K562 (cell line): ENCODE measurements around the gene UBE2U. TPM values are rescaled to one million over a fixed set of nuclear protein-coding genes. Genes with fewer than 3 reads are reported as not detected.

Experiments used
- NFYB ChIP-seq: IDR thresholded peaks from 2 replicates; pipeline ENCODE4 v1.6.1; 2011; ENCODE audit warnings: mild to moderate bottlenecking, moderate library complexity; ENCODE audit not compliant: insufficient read length; ENCODE audit errors: extremely low read depth
- PTBP1 ChIP-seq: fragments of 200-400 bp; formaldehyde crosslinking; IDR thresholded peaks from 2 replicates; pipeline ENCODE4 v1.6.1; 2017; ENCODE audit warnings: low read depth, low read length
- PTTG1 ChIP-seq: fragments of 450-650 bp; IDR thresholded peaks from 2 replicates; pipeline ENCODE4 v1.6.1; 2016; ENCODE audit warnings: low read depth, mild to moderate bottlenecking, missing genetic modification characterization, missing compliant biosample characterization
- polyA plus RNA-seq, 8 experiments: library from polyadenylated mRNA; depleted of rRNA in 4 of 8; stranded (reverse) in 5 of 8; unstranded in 3 of 8; fragments of >200 nt; fragmentation: Nextera tagmentation in 2 of 8; fragmentation: Illumina TruSeq in 1 of 8; extraction: Ambion mirVana in 2 of 8; extraction: Trizol in 1 of 8; gene quantifications; 2 replicates each; pipeline versions ENCODE4 v1.2.1 to v1.2.3, GENCODE V29; 2011 to 2014; ENCODE audit warnings: inconsistent platforms in 1 of 8, missing spikeins in 1 of 8
- total RNA-seq, 7 experiments: library from RNA; depleted of rRNA in 6 of 7; stranded (reverse); fragments of >200 nt in 6 of 7; fragmentation: Illumina TruSeq in 2 of 7; extraction: Trizol in 2 of 7; gene quantifications; 2 replicates each; pipeline versions ENCODE4 v1.2.1 to v1.2.3, GENCODE V29; 2011 to 2021; ENCODE audit warnings: low replicate concordance in 1 of 7
- TF ChIP-seq, protein P1 (sequence below): fragments of 250-450 bp; sonication (Bioruptor Pico); IDR thresholded peaks from 2 replicates; pipeline ENCODE4 v1.8.0; 2022; ENCODE audit warnings: inconsistent platforms, mild to moderate bottlenecking, moderate library complexity, borderline replicate concordance
- TF ChIP-seq, protein P2 (sequence below): fragments of 250-450 bp; sonication (Bioruptor Pico); IDR thresholded peaks from 2 replicates; pipeline ENCODE4 v1.5.0; 2020; ENCODE audit warnings: mild to moderate bottlenecking, borderline replicate concordance
- TF ChIP-seq, protein P3 (sequence below): conservative IDR thresholded peaks from 2 replicates; pipeline ENCODE4 v1.6.1; 2011; ENCODE audit warnings: low read depth, mild to moderate bottlenecking, low read length; ENCODE audit not compliant: control insufficient read depth

UBE2U gene
- total and polyA plus RNA-seq, 9 of the 15 experiments (the other 6 are each of a cell fraction or from before 2014, with no cell fraction given): not detected

DNA sequence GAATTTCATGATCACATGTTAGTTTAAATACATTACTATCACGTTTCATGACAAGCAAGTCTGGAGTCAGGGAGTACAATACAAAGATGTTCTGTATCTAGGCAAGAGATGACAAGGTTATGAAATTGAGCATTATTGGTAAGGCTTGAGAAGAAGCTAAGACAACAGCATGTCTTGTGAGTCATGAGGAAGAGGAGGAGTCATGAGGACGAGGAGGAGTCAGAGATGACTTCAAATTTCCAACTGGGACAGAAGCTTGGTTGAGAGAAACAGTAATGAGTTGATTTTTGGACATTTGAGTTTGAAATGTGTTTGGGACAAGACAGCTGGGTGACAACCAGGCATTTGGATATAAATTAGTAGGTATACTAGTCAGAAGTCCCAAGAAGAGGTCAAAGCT, 4.3 kb upstream of the UBE2U start (continued):
- TF ChIP-seq, protein P1, sequence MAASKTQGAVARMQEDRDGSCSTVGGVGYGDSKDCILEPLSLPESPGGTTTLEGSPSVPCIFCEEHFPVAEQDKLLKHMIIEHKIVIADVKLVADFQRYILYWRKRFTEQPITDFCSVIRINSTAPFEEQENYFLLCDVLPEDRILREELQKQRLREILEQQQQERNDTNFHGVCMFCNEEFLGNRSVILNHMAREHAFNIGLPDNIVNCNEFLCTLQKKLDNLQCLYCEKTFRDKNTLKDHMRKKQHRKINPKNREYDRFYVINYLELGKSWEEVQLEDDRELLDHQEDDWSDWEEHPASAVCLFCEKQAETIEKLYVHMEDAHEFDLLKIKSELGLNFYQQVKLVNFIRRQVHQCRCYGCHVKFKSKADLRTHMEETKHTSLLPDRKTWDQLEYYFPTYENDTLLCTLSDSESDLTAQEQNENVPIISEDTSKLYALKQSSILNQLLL (CRISPR knock-in tag): no peak
- TF ChIP-seq NFYB (no peak), PTTG1 (tag) (no peak), PTBP1 (no peak)
- TF ChIP-seq, protein P2, sequence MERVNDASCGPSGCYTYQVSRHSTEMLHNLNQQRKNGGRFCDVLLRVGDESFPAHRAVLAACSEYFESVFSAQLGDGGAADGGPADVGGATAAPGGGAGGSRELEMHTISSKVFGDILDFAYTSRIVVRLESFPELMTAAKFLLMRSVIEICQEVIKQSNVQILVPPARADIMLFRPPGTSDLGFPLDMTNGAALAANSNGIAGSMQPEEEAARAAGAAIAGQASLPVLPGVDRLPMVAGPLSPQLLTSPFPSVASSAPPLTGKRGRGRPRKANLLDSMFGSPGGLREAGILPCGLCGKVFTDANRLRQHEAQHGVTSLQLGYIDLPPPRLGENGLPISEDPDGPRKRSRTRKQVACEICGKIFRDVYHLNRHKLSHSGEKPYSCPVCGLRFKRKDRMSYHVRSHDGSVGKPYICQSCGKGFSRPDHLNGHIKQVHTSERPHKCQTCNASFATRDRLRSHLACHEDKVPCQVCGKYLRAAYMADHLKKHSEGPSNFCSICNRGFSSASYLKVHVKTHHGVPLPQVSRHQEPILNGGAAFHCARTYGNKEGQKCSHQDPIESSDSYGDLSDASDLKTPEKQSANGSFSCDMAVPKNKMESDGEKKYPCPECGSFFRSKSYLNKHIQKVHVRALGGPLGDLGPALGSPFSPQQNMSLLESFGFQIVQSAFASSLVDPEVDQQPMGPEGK (CRISPR knock-in tag): no peak
- TF ChIP-seq, protein P3, sequence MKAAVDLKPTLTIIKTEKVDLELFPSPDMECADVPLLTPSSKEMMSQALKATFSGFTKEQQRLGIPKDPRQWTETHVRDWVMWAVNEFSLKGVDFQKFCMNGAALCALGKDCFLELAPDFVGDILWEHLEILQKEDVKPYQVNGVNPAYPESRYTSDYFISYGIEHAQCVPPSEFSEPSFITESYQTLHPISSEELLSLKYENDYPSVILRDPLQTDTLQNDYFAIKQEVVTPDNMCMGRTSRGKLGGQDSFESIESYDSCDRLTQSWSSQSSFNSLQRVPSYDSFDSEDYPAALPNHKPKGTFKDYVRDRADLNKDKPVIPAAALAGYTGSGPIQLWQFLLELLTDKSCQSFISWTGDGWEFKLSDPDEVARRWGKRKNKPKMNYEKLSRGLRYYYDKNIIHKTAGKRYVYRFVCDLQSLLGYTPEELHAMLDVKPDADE: no peak
